ENCODE measurements around the gene INTS2.
"Not testable (repeated sequence)": the region's sequence is repeated elsewhere in the genome, so short reads cannot be mapped to it uniquely, and the experiment has no call there.

Gene INTS2

GRCh38 chr17:61848247-61848646 is 79.5 kb downstream of the INTS2 start:
- no peak for DNase-seq

- DNase-seq: no peak
Measured at GRCh38 chr17:61847659-61848058, 80.1 kb downstream of the INTS2 start.

- no peak for DNase-seq
Measured at GRCh38 chr17:61846761-61847375, 80.9 kb downstream of the INTS2 start.

- DNase-seq: no peak
Measured at GRCh38 chr17:61846088-61846487, 81.7 kb downstream of the INTS2 start.

- no peak for DNase-seq
Measured at GRCh38 chr17:61843435-61843834, 84.3 kb downstream of the INTS2 start.

- DNase-seq: no peak
Measured at GRCh38 chr17:61842899-61843298, 84.9 kb downstream of the INTS2 start.

- no peak for DNase-seq
Measured at GRCh38 chr17:61839300-61839786, 88.4 kb downstream of the INTS2 start.

- peak; percentile 14 for DNase-seq
Measured at GRCh38 chr17:61837175-61838051, 90.4 kb downstream of the INTS2 start.

- no peak for DNase-seq
Measured at GRCh38 chr17:61836266-61837174, 91.3 kb downstream of the INTS2 start.

- no peak for DNase-seq
Measured at GRCh38 chr17:61835606-61836005, 92.2 kb downstream of the INTS2 start.

GRCh38 chr17:61834610-61835009 is 93.2 kb downstream of the INTS2 start:
- no peak for DNase-seq

GRCh38 chr17:61833536-61834193 is 94.1 kb downstream of the INTS2 start:
- DNase-seq: no peak

GRCh38 chr17:61832463-61832862 is 95.3 kb downstream of the INTS2 start:
- no peak for DNase-seq

GRCh38 chr17:61831099-61831498 is 96.7 kb downstream of the INTS2 start:
- no peak for DNase-seq

- DNase-seq: no peak
Measured at GRCh38 chr17:61828694-61829093, 99.1 kb downstream of the INTS2 start.

GRCh38 chr17:61827649-61828395 is 100.0 kb downstream of the INTS2 start:
- no peak for DNase-seq

GRCh38 chr17:61826866-61827265 is 100.9 kb downstream of the INTS2 start:
- not testable (repeated sequence) for DNase-seq

GRCh38 chr17:61826198-61826597 is 101.6 kb downstream of the INTS2 start:
- DNase-seq: not testable (repeated sequence)

GRCh38 chr17:61825448-61826137 is 102.2 kb downstream of the INTS2 start:
- DNase-seq: no peak

- no peak for DNase-seq
Measured at GRCh38 chr17:61822326-61823285, 105.2 kb downstream of the INTS2 start.
